HEK293 (cell line): ENCODE data around the gene APOO.

Experiments
- EGR2 ChIP-seq: fragments of 450-650 bp; formaldehyde crosslinking; IDR thresholded peaks from 2 replicates; pipeline ENCODE4 v1.5.1; 2016; ENCODE audit warnings: low read depth, missing biosample characterization, missing genetic modification characterization
- GFI1B ChIP-seq: fragments of 450-650 bp; formaldehyde crosslinking; IDR thresholded peaks from 2 replicates; pipeline ENCODE4 v1.5.1; 2016; ENCODE audit warnings: missing biosample characterization, missing genetic modification characterization
- HIC1 ChIP-seq: fragments of 450-650 bp; formaldehyde crosslinking; IDR thresholded peaks from 2 replicates; pipeline ENCODE4 v1.5.1; 2016; ENCODE audit warnings: missing biosample characterization, missing genetic modification characterization
- KLF1 ChIP-seq: fragments of 450-650 bp; formaldehyde crosslinking; IDR thresholded peaks from 2 replicates; pipeline ENCODE4 v1.5.1; 2016; ENCODE audit warnings: missing biosample characterization, missing genetic modification characterization
- OSR2 ChIP-seq: fragments of 450-650 bp; formaldehyde crosslinking; IDR thresholded peaks from 2 replicates; pipeline ENCODE4 v1.5.1; 2016; ENCODE audit warnings: missing biosample characterization, missing genetic modification characterization
- SALL2 ChIP-seq: fragments of 450-650 bp; formaldehyde crosslinking; IDR thresholded peaks from 2 replicates; pipeline ENCODE4 v1.5.0; 2017; ENCODE audit warnings: missing biosample characterization, mild to moderate bottlenecking, missing genetic modification characterization, borderline replicate concordance
- TCF7L2 ChIP-seq: IDR thresholded peaks from 2 replicates; pipeline ENCODE4 v1.6.1; 2011; ENCODE audit warnings: low read depth, mild to moderate bottlenecking, inconsistent platforms, low read length, moderate library complexity, borderline replicate concordance
- ZBTB10 ChIP-seq: fragments of 450-650 bp; formaldehyde crosslinking; IDR thresholded peaks from 2 replicates; pipeline ENCODE4 v1.5.1; 2016; ENCODE audit warnings: missing biosample characterization, missing genetic modification characterization
- ZBTB17 ChIP-seq: fragments of 450-650 bp; formaldehyde crosslinking; IDR thresholded peaks from 2 replicates; pipeline ENCODE4 v1.5.1; 2016; ENCODE audit warnings: missing biosample characterization, missing genetic modification characterization
- ZBTB20 ChIP-seq: fragments of 450-650 bp; formaldehyde crosslinking; IDR thresholded peaks from 2 replicates; pipeline ENCODE4 v1.5.1; 2016; ENCODE audit warnings: missing biosample characterization, missing genetic modification characterization
- ZNF10 ChIP-seq: fragments of 450-650 bp; formaldehyde crosslinking; IDR thresholded peaks from 2 replicates; pipeline ENCODE4 v1.5.1; 2017; ENCODE audit warnings: missing biosample characterization, missing genetic modification characterization
- ZNF121 ChIP-seq: fragments of 450-650 bp; formaldehyde crosslinking; IDR thresholded peaks from 2 replicates; pipeline ENCODE4 v1.5.1; 2016; ENCODE audit warnings: missing biosample characterization, missing genetic modification characterization
- ZNF211 ChIP-seq: fragments of 450-650 bp; formaldehyde crosslinking; IDR thresholded peaks from 2 replicates; pipeline ENCODE4 v1.5.1; 2016; ENCODE audit warnings: low read depth, missing biosample characterization, missing genetic modification characterization
- ZNF214 ChIP-seq: fragments of 450-650 bp; formaldehyde crosslinking; IDR thresholded peaks from 2 replicates; pipeline ENCODE4 v1.5.1; 2017; ENCODE audit warnings: missing biosample characterization, mild to moderate bottlenecking, missing genetic modification characterization, borderline replicate concordance
- ZNF266 ChIP-seq: fragments of 450-650 bp; formaldehyde crosslinking; IDR thresholded peaks from 2 replicates; pipeline ENCODE4 v1.5.1; 2016; ENCODE audit warnings: missing biosample characterization, missing genetic modification characterization, low read depth
- ZNF324 ChIP-seq: fragments of 450-650 bp; formaldehyde crosslinking; IDR thresholded peaks from 2 replicates; pipeline ENCODE4 v1.5.1; 2016; ENCODE audit warnings: missing biosample characterization, missing genetic modification characterization
- ZNF350 ChIP-seq: fragments of 450-650 bp; formaldehyde crosslinking; IDR thresholded peaks from 2 replicates; pipeline ENCODE4 v1.5.0; 2017; ENCODE audit warnings: missing biosample characterization, mild to moderate bottlenecking, missing genetic modification characterization
- ZNF366 ChIP-seq: fragments of 450-650 bp; formaldehyde crosslinking; conservative IDR thresholded peaks from 2 replicates; pipeline ENCODE4 v1.5.1; 2016; ENCODE audit warnings: missing biosample characterization, missing genetic modification characterization
- ZNF48 ChIP-seq: fragments of 450-650 bp; formaldehyde crosslinking; IDR thresholded peaks from 2 replicates; pipeline ENCODE4 v1.5.1; 2016; ENCODE audit warnings: missing biosample characterization, missing genetic modification characterization
- ZNF548 ChIP-seq: fragments of 450-650 bp; formaldehyde crosslinking; IDR thresholded peaks from 2 replicates; pipeline ENCODE4 v1.5.1; 2016; ENCODE audit warnings: missing biosample characterization, missing genetic modification characterization
- ZNF610 ChIP-seq: fragments of 450-650 bp; formaldehyde crosslinking; IDR thresholded peaks from 2 replicates; pipeline ENCODE4 v1.5.1; 2016; ENCODE audit warnings: missing biosample characterization, missing genetic modification characterization, borderline replicate concordance
- ZNF621 ChIP-seq: fragments of 450-650 bp; formaldehyde crosslinking; IDR thresholded peaks from 2 replicates; pipeline ENCODE4 v1.5.1; 2017; ENCODE audit warnings: missing biosample characterization, missing genetic modification characterization
- ZNF677 ChIP-seq: fragments of 450-650 bp; IDR thresholded peaks from 2 replicates; pipeline ENCODE4 v1.5.0; 2018; ENCODE audit warnings: missing biosample characterization, mild to moderate bottlenecking, missing genetic modification characterization, moderate library complexity
- ZNF777 ChIP-seq: fragments of 450-650 bp; formaldehyde crosslinking; IDR thresholded peaks from 2 replicates; pipeline ENCODE4 v1.5.1; 2017; ENCODE audit warnings: missing biosample characterization, missing genetic modification characterization, borderline replicate concordance
- ZSCAN30 ChIP-seq: fragments of 450-650 bp; IDR thresholded peaks from 2 replicates; pipeline ENCODE4 v1.5.1; 2018; ENCODE audit warnings: missing biosample characterization, mild to moderate bottlenecking, missing genetic modification characterization, moderate library complexity
- ZXDB ChIP-seq: fragments of 450-650 bp; formaldehyde crosslinking; IDR thresholded peaks from 2 replicates; pipeline ENCODE4 v1.5.1; 2016; ENCODE audit warnings: missing biosample characterization, missing genetic modification characterization
- TF ChIP-seq, protein P1 (sequence below): fragments of 450-650 bp; formaldehyde crosslinking; IDR thresholded peaks from 2 replicates; pipeline ENCODE4 v1.5.1; 2016; ENCODE audit warnings: missing biosample characterization, missing genetic modification characterization
- TF ChIP-seq, protein P2 (sequence below): fragments of 450-650 bp; formaldehyde crosslinking; IDR thresholded peaks from 2 replicates; pipeline ENCODE4 v1.5.1; 2016; ENCODE audit warnings: missing biosample characterization, missing genetic modification characterization, low read depth
- TF ChIP-seq, protein P3 (sequence below): fragments of 450-650 bp; formaldehyde crosslinking; optimal IDR thresholded peaks from 2 replicates; pipeline ENCODE3; 2016; ENCODE audit warnings: missing biosample characterization, mild to moderate bottlenecking, missing genetic modification characterization

The APOO gene

DNA sequence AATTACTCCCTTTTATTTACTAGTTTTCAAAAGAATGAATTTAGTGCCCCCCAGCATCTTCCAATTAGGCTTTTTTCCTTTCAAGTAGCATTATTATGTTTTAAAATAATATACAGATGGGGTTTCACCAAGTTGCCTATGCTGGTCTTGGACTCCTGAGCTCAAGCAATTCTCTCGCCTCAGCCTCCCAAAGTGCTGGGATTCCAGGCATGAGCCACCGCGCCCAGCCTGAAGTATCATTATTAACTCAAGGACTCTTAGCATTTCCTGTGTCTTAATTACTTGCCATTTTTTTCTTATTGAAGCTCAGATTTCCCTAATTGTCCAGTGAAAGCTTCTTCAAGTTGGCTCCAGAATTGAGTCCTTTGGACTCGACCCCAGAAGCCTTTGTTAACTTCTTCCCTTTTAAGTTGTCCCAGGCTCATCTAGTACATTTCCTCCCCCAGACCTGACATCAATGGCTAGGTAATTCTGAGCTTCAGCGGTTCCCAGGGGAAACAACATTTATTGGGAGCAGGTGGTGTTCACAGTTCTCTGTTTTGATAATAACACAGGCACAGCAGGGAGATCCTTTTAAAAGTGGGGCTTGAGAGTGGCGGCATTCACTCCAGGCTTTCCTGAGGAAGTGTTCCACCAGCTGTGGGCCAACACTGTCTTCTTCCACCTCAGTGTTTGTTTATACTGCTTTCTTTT, 114.7 kb downstream of the APOO start (continued):
- no peak for TF ChIP-seq ZNF621
- TF ChIP-seq TCF7L2, result peak; percentile 84
- TF ChIP-seq, protein P1, sequence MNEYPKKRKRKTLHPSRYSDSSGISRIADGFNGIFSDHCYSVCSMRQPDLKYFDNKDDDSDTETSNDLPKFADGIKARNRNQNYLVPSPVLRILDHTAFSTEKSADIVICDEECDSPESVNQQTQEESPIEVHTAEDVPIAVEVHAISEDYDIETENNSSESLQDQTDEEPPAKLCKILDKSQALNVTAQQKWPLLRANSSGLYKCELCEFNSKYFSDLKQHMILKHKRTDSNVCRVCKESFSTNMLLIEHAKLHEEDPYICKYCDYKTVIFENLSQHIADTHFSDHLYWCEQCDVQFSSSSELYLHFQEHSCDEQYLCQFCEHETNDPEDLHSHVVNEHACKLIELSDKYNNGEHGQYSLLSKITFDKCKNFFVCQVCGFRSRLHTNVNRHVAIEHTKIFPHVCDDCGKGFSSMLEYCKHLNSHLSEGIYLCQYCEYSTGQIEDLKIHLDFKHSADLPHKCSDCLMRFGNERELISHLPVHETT (tag by site-specific recombination), result peak; percentile 84
- TF ChIP-seq ZNF266, result no peak
- no peak for TF ChIP-seq GFI1B
- peak; percentile 28; the same call in 1 of the 2 replicates for TF ChIP-seq ZNF324
- peak; percentile 88 for TF ChIP-seq ZBTB17
- no peak for TF ChIP-seq ZNF211 (tag by site-specific recombination)
- no peak for TF ChIP-seq ZNF677 (tag by site-specific recombination)
- peak; percentile 73; the same call in 1 of the 2 replicates for TF ChIP-seq ZXDB
- TF ChIP-seq KLF1 (tag by site-specific recombination), result no peak
- no peak for TF ChIP-seq ZNF777 (tag by site-specific recombination)
- TF ChIP-seq ZBTB20 (tag by site-specific recombination), result no peak
- no peak for TF ChIP-seq ZNF121 (tag by site-specific recombination)
- TF ChIP-seq ZNF214 (tag by site-specific recombination), result no peak
- no peak for TF ChIP-seq ZNF350
- TF ChIP-seq ZSCAN30 (tag by site-specific recombination), result no peak
- TF ChIP-seq SALL2 (tag by site-specific recombination), result no peak
- no peak for TF ChIP-seq ZNF610 (tag by site-specific recombination)
- TF ChIP-seq ZBTB10 (tag by site-specific recombination), result no peak
- TF ChIP-seq, protein P2, sequence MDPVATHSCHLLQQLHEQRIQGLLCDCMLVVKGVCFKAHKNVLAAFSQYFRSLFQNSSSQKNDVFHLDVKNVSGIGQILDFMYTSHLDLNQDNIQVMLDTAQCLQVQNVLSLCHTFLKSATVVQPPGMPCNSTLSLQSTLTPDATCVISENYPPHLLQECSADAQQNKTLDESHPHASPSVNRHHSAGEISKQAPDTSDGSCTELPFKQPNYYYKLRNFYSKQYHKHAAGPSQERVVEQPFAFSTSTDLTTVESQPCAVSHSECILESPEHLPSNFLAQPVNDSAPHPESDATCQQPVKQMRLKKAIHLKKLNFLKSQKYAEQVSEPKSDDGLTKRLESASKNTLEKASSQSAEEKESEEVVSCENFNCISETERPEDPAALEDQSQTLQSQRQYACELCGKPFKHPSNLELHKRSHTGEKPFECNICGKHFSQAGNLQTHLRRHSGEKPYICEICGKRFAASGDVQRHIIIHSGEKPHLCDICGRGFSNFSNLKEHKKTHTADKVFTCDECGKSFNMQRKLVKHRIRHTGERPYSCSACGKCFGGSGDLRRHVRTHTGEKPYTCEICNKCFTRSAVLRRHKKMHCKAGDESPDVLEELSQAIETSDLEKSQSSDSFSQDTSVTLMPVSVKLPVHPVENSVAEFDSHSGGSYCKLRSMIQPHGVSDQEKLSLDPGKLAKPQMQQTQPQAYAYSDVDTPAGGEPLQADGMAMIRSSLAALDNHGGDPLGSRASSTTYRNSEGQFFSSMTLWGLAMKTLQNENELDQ (tag by site-specific recombination), result no peak
- no peak for TF ChIP-seq ZNF48 (tag by site-specific recombination)
- peak; percentile 62 for TF ChIP-seq ZNF366
- no peak for TF ChIP-seq EGR2 (tag by site-specific recombination)
- no peak for TF ChIP-seq ZNF548 (tag by site-specific recombination)
- TF ChIP-seq OSR2 (tag by site-specific recombination), result peak; percentile 96
- no peak for TF ChIP-seq HIC1 (tag by site-specific recombination)
- peak; percentile 58; the same call in 1 of the 2 replicates for TF ChIP-seq ZNF10
- TF ChIP-seq, protein P3, sequence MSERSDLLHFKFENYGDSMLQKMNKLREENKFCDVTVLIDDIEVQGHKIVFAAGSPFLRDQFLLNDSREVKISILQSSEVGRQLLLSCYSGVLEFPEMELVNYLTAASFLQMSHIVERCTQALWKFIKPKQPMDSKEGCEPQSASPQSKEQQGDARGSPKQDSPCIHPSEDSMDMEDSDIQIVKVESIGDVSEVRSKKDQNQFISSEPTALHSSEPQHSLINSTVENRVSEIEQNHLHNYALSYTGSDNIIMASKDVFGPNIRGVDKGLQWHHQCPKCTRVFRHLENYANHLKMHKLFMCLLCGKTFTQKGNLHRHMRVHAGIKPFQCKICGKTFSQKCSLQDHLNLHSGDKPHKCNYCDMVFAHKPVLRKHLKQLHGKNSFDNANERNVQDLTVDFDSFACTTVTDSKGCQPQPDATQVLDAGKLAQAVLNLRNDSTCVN, result no peak
- TF ChIP-seq, all 188 proteins: peak for 52
